ENCODE measurements around the gene PIM1. TPM values are rescaled to one million over a fixed set of nuclear protein-coding genes. Genes with fewer than 3 reads are reported as not detected.
"Not testable (repeated sequence)": the region's sequence is repeated elsewhere in the genome, so short reads cannot be mapped to it uniquely, and the experiment has no call there.

PIM1 gene
- 70.4 and 71.6 TPM in 2 replicates for total RNA-seq (2014; rRNA removed; shearing (Covaris generic))

- in situ Hi-C loops (cut with HindIII; ENCODE audit: low sequenced_read_pairs): loop anchor here (5.0 kb wide), 1 partner anchor 42 kb away; no protein-coding TSS in a partner anchor
- DNase-seq (ENCODE audit: low spot score): peak; percentile 99
Measured at GRCh38 chr6:37169496-37170272, at the start of gene PIM1. Gene PIM1, plus strand, starts transcription at chr6:37170152. Its CDS starts 424 bp downstream, at chr6:37170576.

GRCh38 chr6:37121556-37121955 is 48.4 kb upstream of the PIM1 start:
- in situ Hi-C loops (cut with HindIII; ENCODE audit: low sequenced_read_pairs): no loop called here
- DNase-seq (ENCODE audit: low spot score): no peak

- DNase-seq (ENCODE audit: low spot score): no peak
- in situ Hi-C loops (cut with HindIII; ENCODE audit: low sequenced_read_pairs): no loop called here
Measured at GRCh38 chr6:37122861-37123260, 47.1 kb upstream of the PIM1 start.

GRCh38 chr6:37123957-37124729 is 45.8 kb upstream of the PIM1 start:
- no peak for DNase-seq (ENCODE audit: low spot score)
- in situ Hi-C loops (cut with HindIII; ENCODE audit: low sequenced_read_pairs): no loop called here

GRCh38 chr6:37125774-37126492 is 44.0 kb upstream of the PIM1 start:
- in situ Hi-C loops (cut with HindIII; ENCODE audit: low sequenced_read_pairs): loop anchor here (5.0 kb wide), 1 partner anchor 46 kb away; the partner anchor contains the start of gene PIM1

GRCh38 chr6:37126493-37126958 is 43.4 kb upstream of the PIM1 start:
- in situ Hi-C loops (cut with HindIII; ENCODE audit: low sequenced_read_pairs): loop anchor here (5.0 kb wide), 1 partner anchor 46 kb away; the partner anchor contains the start of gene PIM1

More at GRCh38 chr6:37125774-37126492, 44.0 kb upstream of the PIM1 start:
- DNase-seq (ENCODE audit: low spot score): peak; percentile 75

GRCh38 chr6:37126961-37127616 is 42.9 kb upstream of the PIM1 start:
- in situ Hi-C loops (cut with HindIII; ENCODE audit: low sequenced_read_pairs): loop anchor here (5.0 kb wide), 1 partner anchor 45 kb away; the partner anchor contains the start of gene PIM1
- no peak for DNase-seq (ENCODE audit: low spot score)

More at GRCh38 chr6:37126493-37126958, 43.4 kb upstream of the PIM1 start:
- DNase-seq (ENCODE audit: low spot score): no peak

GRCh38 chr6:37127961-37128862 is 41.7 kb upstream of the PIM1 start:
- in situ Hi-C loops (cut with HindIII; ENCODE audit: low sequenced_read_pairs): loop anchor here (5.0 kb wide), 1 partner anchor 44 kb away; the partner anchor contains the start of gene PIM1
- DNase-seq (ENCODE audit: low spot score): no peak

- in situ Hi-C loops (cut with HindIII; ENCODE audit: low sequenced_read_pairs): loop anchor here (5.0 kb wide), 1 partner anchor 43 kb away; the partner anchor contains the start of gene PIM1
- DNase-seq (ENCODE audit: low spot score): not testable (repeated sequence)
Measured at GRCh38 chr6:37128863-37129443, 41.0 kb upstream of the PIM1 start.

- in situ Hi-C loops (cut with HindIII; ENCODE audit: low sequenced_read_pairs): loop anchor here (5.0 kb wide), 1 partner anchor 43 kb away; the partner anchor contains the start of gene PIM1
- no peak for DNase-seq (ENCODE audit: low spot score)
Measured at GRCh38 chr6:37129566-37129965, 40.4 kb upstream of the PIM1 start.

- in situ Hi-C loops (cut with HindIII; ENCODE audit: low sequenced_read_pairs): no loop called here
- DNase-seq (ENCODE audit: low spot score): no peak
Measured at GRCh38 chr6:37130704-37131103, 39.2 kb upstream of the PIM1 start.

- peak; percentile 86 for DNase-seq (ENCODE audit: low spot score)
Measured at GRCh38 chr6:37131104-37131959, 38.6 kb upstream of the PIM1 start.

GRCh38 chr6:37131960-37132253 is 38.0 kb upstream of the PIM1 start:
- DNase-seq (ENCODE audit: low spot score): no peak
- in situ Hi-C loops (cut with HindIII; ENCODE audit: low sequenced_read_pairs): no loop called here

More at GRCh38 chr6:37131104-37131959, 38.6 kb upstream of the PIM1 start:
- in situ Hi-C loops (cut with HindIII; ENCODE audit: low sequenced_read_pairs): no loop called here

- DNase-seq (ENCODE audit: low spot score): no peak
- in situ Hi-C loops (cut with HindIII; ENCODE audit: low sequenced_read_pairs): no loop called here
Measured at GRCh38 chr6:37134036-37134395, 35.9 kb upstream of the PIM1 start.

- no peak for DNase-seq (ENCODE audit: low spot score)
- in situ Hi-C loops (cut with HindIII; ENCODE audit: low sequenced_read_pairs): no loop called here
Measured at GRCh38 chr6:37134396-37135191, 35.4 kb upstream of the PIM1 start.

All from G401 (cell line).